ENCODE data around the gene RBM47.

Gene RBM47

GRCh38 chr4:40665842-40666241, 36.2 kb upstream of the RBM47 start:
- no peak for TF ChIP-seq YY1 (IDR thresholded peaks at IDR 0.05; ENCODE audit: low read depth)
- no peak for TF ChIP-seq ZBTB7A (IDR thresholded peaks at IDR 0.05; ENCODE audit: low read depth)

- TF ChIP-seq NFIC (IDR thresholded peaks at IDR 0.05) (peak; percentile 32; the same call in 1 of the 2 replicates), USF1 (IDR thresholded peaks at IDR 0.05) (no peak)
These were observed 33.4 kb upstream of the RBM47 start for GRCh38 chr4:40662962-40663604.

- TF ChIP-seq CREB1 (IDR thresholded peaks at IDR 0.05; ENCODE audit: low read depth), result no peak
- no peak for TF ChIP-seq TCF12 (IDR thresholded peaks at IDR 0.05; ENCODE audit: low read depth)
- TF ChIP-seq REST (IDR thresholded peaks at IDR 0.05; ENCODE audit: low read depth), result no peak
- no peak for TF ChIP-seq TEAD4 (IDR thresholded peaks at IDR 0.05)
- no peak for TF ChIP-seq CEBPB (IDR thresholded peaks at IDR 0.05)
- no peak for TF ChIP-seq ZBTB7A (IDR thresholded peaks at IDR 0.05; ENCODE audit: low read depth)
- TF ChIP-seq RAD21 (IDR thresholded peaks at IDR 0.05; ENCODE audit: low read depth), result no peak
- no peak for TF ChIP-seq YY1 (IDR thresholded peaks at IDR 0.05; ENCODE audit: low read depth)
- TF ChIP-seq FOXM1 (IDR thresholded peaks at IDR 0.05; ENCODE audit: borderline replicate concordance, low read depth), result no peak
- no peak for TF ChIP-seq USF1 (IDR thresholded peaks at IDR 0.05)
- TF ChIP-seq NFIC (IDR thresholded peaks at IDR 0.05), result no peak
- no peak for TF ChIP-seq EP300 (IDR thresholded peaks at IDR 0.05; ENCODE audit: borderline replicate concordance)
- no peak for TF ChIP-seq EGR1 (IDR thresholded peaks at IDR 0.05)
- no peak for TF ChIP-seq MAX (IDR thresholded peaks at IDR 0.05)
- TF ChIP-seq TAF1 (IDR thresholded peaks at IDR 0.05; ENCODE audit: low read depth), result no peak
These were observed 32.1 kb upstream of the RBM47 start for GRCh38 chr4:40661803-40662202.

- TF ChIP-seq CREB1 (IDR thresholded peaks at IDR 0.05; ENCODE audit: low read depth), result no peak
- no peak for TF ChIP-seq YY1 (IDR thresholded peaks at IDR 0.05; ENCODE audit: low read depth)
- TF ChIP-seq ZBTB7A (IDR thresholded peaks at IDR 0.05; ENCODE audit: low read depth), result no peak
- no peak for TF ChIP-seq TAF1 (IDR thresholded peaks at IDR 0.05; ENCODE audit: low read depth)
- TF ChIP-seq CEBPB (IDR thresholded peaks at IDR 0.05), result no peak
- TF ChIP-seq NFIC (IDR thresholded peaks at IDR 0.05), result no peak
- TF ChIP-seq USF1 (IDR thresholded peaks at IDR 0.05), result no peak
- TF ChIP-seq TEAD4 (IDR thresholded peaks at IDR 0.05), result no peak
- no peak for TF ChIP-seq FOXM1 (IDR thresholded peaks at IDR 0.05; ENCODE audit: borderline replicate concordance, low read depth)
- TF ChIP-seq MAX (IDR thresholded peaks at IDR 0.05), result no peak
- no peak for TF ChIP-seq EGR1 (IDR thresholded peaks at IDR 0.05)
These were observed 26.7 kb upstream of the RBM47 start for GRCh38 chr4:40656201-40656863.

GRCh38 chr4:40651280-40651679, 21.6 kb upstream of the RBM47 start:
- TF ChIP-seq MAX (IDR thresholded peaks at IDR 0.05) (no peak), TCF12 (IDR thresholded peaks at IDR 0.05; ENCODE audit: low read depth) (no peak), EGR1 (IDR thresholded peaks at IDR 0.05) (no peak), USF1 (IDR thresholded peaks at IDR 0.05) (no peak), RAD21 (IDR thresholded peaks at IDR 0.05; ENCODE audit: low read depth) (no peak), TEAD4 (IDR thresholded peaks at IDR 0.05) (no peak), NFIC (IDR thresholded peaks at IDR 0.05) (no peak), TAF1 (IDR thresholded peaks at IDR 0.05; ENCODE audit: low read depth) (no peak), CREB1 (IDR thresholded peaks at IDR 0.05; ENCODE audit: low read depth) (no peak), EP300 (IDR thresholded peaks at IDR 0.05; ENCODE audit: borderline replicate concordance) (no peak)

- TF ChIP-seq USF1 (IDR thresholded peaks at IDR 0.05) (no peak), YY1 (IDR thresholded peaks at IDR 0.05; ENCODE audit: low read depth) (no peak), CREB1 (IDR thresholded peaks at IDR 0.05; ENCODE audit: low read depth) (no peak), TAF1 (IDR thresholded peaks at IDR 0.05; ENCODE audit: low read depth) (no peak), NFIC (IDR thresholded peaks at IDR 0.05) (no peak), FOXM1 (IDR thresholded peaks at IDR 0.05; ENCODE audit: borderline replicate concordance, low read depth) (no peak), TCF12 (IDR thresholded peaks at IDR 0.05; ENCODE audit: low read depth) (no peak), EGR1 (IDR thresholded peaks at IDR 0.05) (no peak), EP300 (IDR thresholded peaks at IDR 0.05; ENCODE audit: borderline replicate concordance) (no peak)
These were observed 19.7 kb upstream of the RBM47 start for GRCh38 chr4:40649321-40649720.
